Trophoblast cell (in vitro differentiated cells and primary cell): ENCODE data around the gene ZRANB3.

Experiments used
- DNase-seq, 2 donors: peaks; one replicate each; pipeline ENCODE4 v3.0.0-alpha.2; 2016
- H2AFZ ChIP-seq: 2 replicates; pipeline ENCODE4 v1.6.1; 2013; ENCODE audit warnings: low read length, moderate library complexity, mild to moderate bottlenecking; ENCODE audit not compliant: insufficient read depth, poor library complexity
- H2AK5ac ChIP-seq: 2 replicates; pipeline ENCODE4 v1.6.1; 2013; ENCODE audit warnings: mild to moderate bottlenecking, low read length
- H2BK120ac ChIP-seq: 2 replicates; pipeline ENCODE4 v1.6.1; 2013; ENCODE audit warnings: low read length, mild to moderate bottlenecking, moderate library complexity; ENCODE audit not compliant: insufficient read depth, poor library complexity
- H2BK12ac ChIP-seq: 2 replicates; pipeline ENCODE4 v1.6.1; 2013; ENCODE audit warnings: mild to moderate bottlenecking, low read length, moderate library complexity
- H2BK5ac ChIP-seq: 2 replicates; pipeline ENCODE4 v1.6.1; 2013; ENCODE audit warnings: low read length, low read depth, moderate library complexity, mild to moderate bottlenecking; ENCODE audit not compliant: poor library complexity
- H3K14ac ChIP-seq: 2 replicates; pipeline ENCODE4 v1.6.1; 2013; ENCODE audit warnings: mild to moderate bottlenecking, low read length
- H3K18ac ChIP-seq: 2 replicates; pipeline ENCODE4 v1.6.1; 2013; ENCODE audit warnings: mild to moderate bottlenecking, low read length
- H3K23ac ChIP-seq: 2 replicates; pipeline ENCODE4 v1.6.1; 2013; ENCODE audit warnings: low read length
- H3K27ac ChIP-seq: 2 replicates; pipeline ENCODE4 v1.5.1; 2013; ENCODE audit warnings: low read depth, mild to moderate bottlenecking, inconsistent platforms, low read length, moderate library complexity
- H3K27me3 ChIP-seq: 2 replicates; pipeline ENCODE4 v1.6.1; 2013; ENCODE audit warnings: inconsistent platforms, mild to moderate bottlenecking, low read length, moderate library complexity; ENCODE audit not compliant: insufficient read depth
- H3K36me3 ChIP-seq, 2 experiments: 1 replicate in 1 of 2; 2 replicates in 1 of 2; pipeline ENCODE4 v1.6.1; 2013; ENCODE audit warnings: low read length in 2 of 2, mild to moderate bottlenecking in 2 of 2, moderate library complexity in 1 of 2; ENCODE audit not compliant: insufficient read depth in 2 of 2, control insufficient read depth in 1 of 2
- H3K4ac ChIP-seq: 2 replicates; pipeline ENCODE4 v1.6.1; 2013; ENCODE audit warnings: low read depth, mild to moderate bottlenecking, low read length, moderate library complexity
- H3K4me1 ChIP-seq, 2 experiments: 1 replicate in 1 of 2; 2 replicates in 1 of 2; pipeline ENCODE4 v1.6.1; 2013; ENCODE audit warnings: low read length in 2 of 2, mild to moderate bottlenecking in 2 of 2, moderate library complexity in 1 of 2; ENCODE audit not compliant: insufficient read depth in 2 of 2, control insufficient read depth in 1 of 2
- H3K4me2 ChIP-seq: 2 replicates; pipeline ENCODE4 v1.6.1; 2013; ENCODE audit warnings: inconsistent platforms, mild to moderate bottlenecking, low read length, moderate library complexity
- H3K4me3 ChIP-seq: 2 replicates; pipeline ENCODE4 v1.5.1; 2013; ENCODE audit warnings: mild to moderate bottlenecking, low read depth, low read length, inconsistent platforms
- H3K79me1 ChIP-seq: one replicate; pipeline ENCODE4 v1.6.1; 2013; ENCODE audit warnings: low read length
- H3K79me2 ChIP-seq: 2 replicates; pipeline ENCODE4 v1.6.1; 2013; ENCODE audit warnings: low read length, mild to moderate bottlenecking; ENCODE audit not compliant: control insufficient read depth, insufficient read depth, poor library complexity
- H3K9ac ChIP-seq: 2 replicates; pipeline ENCODE4 v1.6.1; 2013; ENCODE audit warnings: mild to moderate bottlenecking, low read length
- H3K9me3 ChIP-seq: 2 replicates; pipeline ENCODE4 v1.6.1; 2013; ENCODE audit warnings: low read depth, mild to moderate bottlenecking, control low read depth, inconsistent platforms, low read length; ENCODE audit not compliant: insufficient read depth
- H4K12ac ChIP-seq: 2 replicates; pipeline ENCODE4 v1.6.1; 2013; ENCODE audit warnings: low read depth, mild to moderate bottlenecking, low read length, moderate library complexity
- H4K8ac ChIP-seq: 2 replicates; pipeline ENCODE4 v1.6.1; 2013; ENCODE audit warnings: low read depth, mild to moderate bottlenecking, low read length, moderate library complexity
- H4K91ac ChIP-seq: one replicate; pipeline ENCODE4 v1.6.1; 2013; ENCODE audit warnings: low read depth, mild to moderate bottlenecking, low read length, moderate library complexity
- WGBS: extraction: QIAGEN DNeasy Blood & Tissue Kit; methylation state at CpG from one replicate; pipeline ENCODE4 v1.1.7; 2013; ENCODE audit warnings: missing lambda C conversion rate; ENCODE audit not compliant: insufficient read length, insufficient coverage; ENCODE audit errors: extremely low coverage; 5-methylcytosine and 5-hydroxymethylcytosine counted together

Gene ZRANB3

DNA sequence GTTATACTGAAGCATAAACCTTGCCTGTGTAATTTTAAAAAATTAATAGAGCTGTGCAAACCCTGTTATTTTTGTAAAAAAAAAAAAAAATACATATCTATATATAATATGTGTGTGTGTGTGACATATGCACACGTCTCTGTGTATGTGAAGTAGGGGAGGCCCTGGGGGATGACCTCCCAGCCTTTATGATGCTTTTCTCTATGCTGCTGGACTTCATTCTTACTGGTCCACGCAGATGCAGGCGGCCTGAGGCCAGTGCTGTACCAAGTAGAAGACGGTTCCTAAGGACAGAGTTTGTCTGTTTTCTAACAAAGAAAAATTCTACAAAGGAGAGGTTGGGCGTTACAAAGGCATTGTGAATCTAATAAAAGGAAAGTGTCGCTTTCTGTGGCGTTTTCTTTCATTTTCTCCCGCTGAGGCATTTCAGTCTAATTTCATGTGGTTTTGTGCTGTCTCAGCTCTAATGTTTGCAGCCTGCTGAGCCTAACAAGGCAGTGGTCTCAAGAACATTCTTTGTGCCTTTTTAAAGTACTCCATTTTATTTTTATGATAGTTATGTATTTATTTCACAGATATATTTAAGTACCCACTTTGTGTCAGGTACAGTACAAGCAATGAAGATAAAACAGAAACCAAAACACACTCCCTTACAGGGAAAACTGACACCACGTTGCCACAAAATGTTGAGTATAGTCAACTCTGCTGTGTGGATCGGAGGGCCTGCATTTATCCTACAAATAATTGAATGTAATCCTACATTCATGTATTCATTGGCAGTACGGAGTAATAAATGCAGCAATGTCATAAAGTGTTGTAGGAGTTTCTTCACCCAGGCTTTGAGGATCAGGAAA, 360.9 kb downstream of the ZRANB3 start:
- Histone ChIP-seq H4K12ac (no peak overlapping the region), H3K79me1 (no peaks in the 10 kb centered on the region)
- no CpG with 5 or more reads among the region's 11 CpGs for WGBS

DNA sequence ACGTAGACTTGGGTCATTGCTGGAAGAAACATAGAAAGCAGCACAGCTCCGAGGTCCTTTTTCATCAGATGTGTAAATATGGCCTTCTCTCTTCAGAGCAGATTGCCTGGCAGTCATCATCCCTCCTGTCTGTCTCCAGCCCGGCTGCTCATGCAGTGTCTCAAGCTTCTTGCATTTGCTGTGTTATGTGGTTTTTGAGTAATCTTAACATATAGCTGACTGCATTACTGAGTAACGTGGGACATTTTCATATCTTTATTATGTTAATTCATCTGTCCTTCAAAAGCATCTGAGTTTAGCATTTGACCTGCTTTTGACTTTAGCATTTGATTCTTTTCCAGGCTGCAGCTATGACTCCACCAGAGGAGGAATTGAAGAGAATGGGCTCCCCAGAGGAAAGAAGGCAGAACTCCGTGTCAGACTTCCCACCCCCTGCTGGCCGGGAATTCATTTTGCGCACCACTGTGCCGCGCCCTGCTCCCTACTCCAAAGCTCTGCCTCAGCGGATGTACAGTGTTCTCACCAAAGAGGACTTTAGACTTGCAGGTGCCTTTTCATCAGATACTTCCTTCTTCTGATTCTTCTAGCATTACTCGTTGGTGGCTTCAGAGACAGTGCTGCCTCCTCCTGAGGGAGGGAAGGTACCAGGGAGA, 362.7 kb downstream of the ZRANB3 start:
- H3K9me3 ChIP-seq = no peaks in the 10 kb centered on the region
- no peaks in the 10 kb centered on the region for H3K79me2 ChIP-seq
- H3K23ac ChIP-seq = no peak overlapping the region
- peaks cover 24 to 31% of the 10 kb centered on the region in 2 experiments for H3K36me3 ChIP-seq
- no peak overlapping the region for H2AFZ ChIP-seq
- H3K27ac ChIP-seq = no peak overlapping the region
- no peak overlapping the region for H3K4ac ChIP-seq
- no peak overlapping the region for H4K91ac ChIP-seq
- no peak overlapping the region for H2BK5ac ChIP-seq
- no peaks in the 10 kb centered on the region for H3K79me1 ChIP-seq
- H3K4me3 ChIP-seq = no peak overlapping the region
- no peak overlapping the region for H4K12ac ChIP-seq
- no peak overlapping the region for H3K4me2 ChIP-seq
- H3K27me3 ChIP-seq = no peaks in the 10 kb centered on the region
- H4K8ac ChIP-seq = no peak overlapping the region
- no peak overlapping the region for H2BK12ac ChIP-seq
- H3K4me1 ChIP-seq = no peaks in the 10 kb centered on the region
- no peak overlapping the region for H3K14ac ChIP-seq
- H2BK120ac ChIP-seq = no peak overlapping the region
- DNase-seq = no peak
- H3K18ac ChIP-seq = no peak overlapping the region
- no CpG with 5 or more reads among the region's 11 CpGs for WGBS
- H3K9ac ChIP-seq = no peak overlapping the region
- H2AK5ac ChIP-seq = no peak overlapping the region

More for the DNA sequence above, 360.9 kb downstream of the ZRANB3 start:
- no peak overlapping the region for H3K23ac ChIP-seq
- no peak overlapping the region for H3K18ac ChIP-seq
- no peak overlapping the region for H2AFZ ChIP-seq
- no peaks in the 10 kb centered on the region for H3K27me3 ChIP-seq
- H3K4me3 ChIP-seq = no peak overlapping the region
- no peak overlapping the region for H3K4ac ChIP-seq
- H3K9me3 ChIP-seq = no peaks in the 10 kb centered on the region
- peak; percentile 24 to 38 for DNase-seq
- H2BK12ac ChIP-seq = no peak overlapping the region
- peaks cover 26 to 33% of the 10 kb centered on the region in 2 experiments for H3K36me3 ChIP-seq
- H2BK5ac ChIP-seq = no peak overlapping the region
- no peak overlapping the region for H3K27ac ChIP-seq
- H2AK5ac ChIP-seq = no peak overlapping the region
- no peak overlapping the region for H4K8ac ChIP-seq
- H3K14ac ChIP-seq = no peak overlapping the region
- H4K91ac ChIP-seq = no peak overlapping the region
- H3K9ac ChIP-seq = no peak overlapping the region
- no peak overlapping the region for H3K4me2 ChIP-seq
- no peak overlapping the region for H2BK120ac ChIP-seq
- H3K79me2 ChIP-seq = no peaks in the 10 kb centered on the region
- no peaks in the 10 kb centered on the region for H3K4me1 ChIP-seq

DNA sequence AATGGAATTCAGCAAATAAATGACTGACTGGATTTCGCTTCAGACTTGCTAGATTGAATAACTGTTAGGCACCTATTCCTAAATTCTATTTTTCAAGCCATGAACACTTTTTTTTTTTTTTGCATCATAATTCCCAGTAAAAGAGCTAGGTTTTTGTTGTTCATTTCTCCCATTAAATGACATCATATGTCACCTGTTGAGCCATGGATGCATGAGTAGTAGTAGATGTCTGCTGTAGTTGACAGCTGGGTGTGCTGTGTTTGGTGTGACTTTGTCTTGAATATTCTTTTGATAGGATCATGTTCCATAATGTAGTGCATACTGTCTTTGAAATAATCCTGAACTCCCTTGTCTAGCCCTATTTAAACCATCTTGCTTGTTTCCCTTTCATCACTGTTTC, 363.7 kb downstream of the ZRANB3 start:
- no CpG with 5 or more reads among the region's 1 CpG for WGBS
- H3K27ac ChIP-seq = no peak overlapping the region
- no peaks in the 10 kb centered on the region for H3K9me3 ChIP-seq
- no peak overlapping the region for H3K4me3 ChIP-seq
- peaks cover 22 to 30% of the 10 kb centered on the region in 2 experiments for H3K36me3 ChIP-seq
- H2AK5ac ChIP-seq = no peak overlapping the region
- H3K79me2 ChIP-seq = no peaks in the 10 kb centered on the region
- no peak overlapping the region for H3K23ac ChIP-seq
- no peak overlapping the region for H2AFZ ChIP-seq
- no peaks in the 10 kb centered on the region for H3K27me3 ChIP-seq
- no peak overlapping the region for H2BK5ac ChIP-seq
- H4K91ac ChIP-seq = no peak overlapping the region
- H2BK120ac ChIP-seq = no peak overlapping the region
- no peaks in the 10 kb centered on the region for H3K79me1 ChIP-seq
- no peak overlapping the region for H3K4me2 ChIP-seq
- H4K12ac ChIP-seq = no peak overlapping the region
- H3K4ac ChIP-seq = no peak overlapping the region
- H3K9ac ChIP-seq = no peak overlapping the region
- H2BK12ac ChIP-seq = no peak overlapping the region
- DNase-seq = no peak
- no peaks in the 10 kb centered on the region for H3K4me1 ChIP-seq
- H4K8ac ChIP-seq = no peak overlapping the region
- no peak overlapping the region for H3K14ac ChIP-seq
- H3K18ac ChIP-seq = no peak overlapping the region

DNA sequence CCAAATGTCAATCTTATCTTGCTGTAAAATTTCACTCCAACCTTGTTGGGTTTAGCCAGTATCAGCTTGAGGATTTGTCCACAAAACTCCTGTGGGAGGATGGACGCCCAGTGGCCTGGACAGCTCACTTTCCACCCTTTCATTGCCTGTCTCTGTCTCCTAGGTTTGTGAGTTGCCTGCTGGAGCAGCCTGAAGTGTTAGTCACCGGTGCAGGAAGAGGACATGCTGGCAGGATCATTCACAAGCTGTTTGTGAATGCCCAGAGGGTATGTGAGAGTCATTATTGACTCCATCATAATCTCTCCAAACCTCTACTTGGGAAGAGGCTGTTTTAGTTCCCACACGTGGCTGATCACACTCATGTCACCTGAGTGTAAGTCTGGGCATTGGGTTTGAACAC, 366.6 kb downstream of the ZRANB3 start:
- Histone ChIP-seq H3K14ac (no peak overlapping the region), H4K91ac (no peak overlapping the region), H3K9ac (no peak overlapping the region), H4K8ac (no peak overlapping the region), H4K12ac (no peak overlapping the region), H2AK5ac (no peak overlapping the region), H3K9me3 (no peaks in the 10 kb centered on the region), H2BK120ac (no peak overlapping the region), H3K4me1 (no peaks in the 10 kb centered on the region), H3K27me3 (no peaks in the 10 kb centered on the region), H3K36me3 (peaks cover 15 to 17% of the 10 kb centered on the region in 2 experiments), H2BK5ac (no peak overlapping the region), H3K18ac (no peak overlapping the region), H3K4me3 (no peak overlapping the region), H3K23ac (no peak overlapping the region), H3K79me1 (no peaks in the 10 kb centered on the region), H2AFZ (no peak overlapping the region), H3K79me2 (no peaks in the 10 kb centered on the region), H3K4me2 (no peak overlapping the region), H3K4ac (no peak overlapping the region), H2BK12ac (no peak overlapping the region), H3K27ac (no peak overlapping the region)
- no CpG with 5 or more reads among the region's 3 CpGs for WGBS
- peak; percentile 83 to 91 for DNase-seq
